ENCODE data around the gene CSHL1.
"Not testable (repeated sequence)": the region's sequence is repeated elsewhere in the genome, so short reads cannot be mapped to it uniquely, and the experiment has no call there.

DNA sequence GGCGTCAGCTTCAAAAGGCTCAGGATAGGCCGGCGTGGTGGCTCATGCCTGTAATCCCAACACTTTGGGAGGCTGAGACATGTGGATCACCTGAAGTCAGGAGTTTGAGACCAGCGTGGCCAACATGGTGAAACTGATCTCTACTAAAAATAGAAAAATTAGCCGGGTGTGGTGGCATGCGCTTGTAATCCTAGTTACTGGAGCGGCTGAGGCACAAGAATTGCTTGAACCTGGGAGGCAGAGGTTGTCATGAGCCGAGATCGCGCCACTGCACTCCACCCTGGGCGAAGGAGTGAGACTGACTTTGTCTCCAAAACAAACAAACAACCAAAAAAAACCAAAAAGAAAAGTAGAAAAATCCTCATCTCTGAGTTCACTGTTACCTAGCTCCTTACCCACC is 25.9 kb downstream of the CSHL1 start:
- not testable (repeated sequence) for TF ChIP-seq EZH2 (IDR thresholded peaks at IDR 0.05; ENCODE audit: borderline replicate concordance, low read length)
- TF ChIP-seq, protein P1, sequence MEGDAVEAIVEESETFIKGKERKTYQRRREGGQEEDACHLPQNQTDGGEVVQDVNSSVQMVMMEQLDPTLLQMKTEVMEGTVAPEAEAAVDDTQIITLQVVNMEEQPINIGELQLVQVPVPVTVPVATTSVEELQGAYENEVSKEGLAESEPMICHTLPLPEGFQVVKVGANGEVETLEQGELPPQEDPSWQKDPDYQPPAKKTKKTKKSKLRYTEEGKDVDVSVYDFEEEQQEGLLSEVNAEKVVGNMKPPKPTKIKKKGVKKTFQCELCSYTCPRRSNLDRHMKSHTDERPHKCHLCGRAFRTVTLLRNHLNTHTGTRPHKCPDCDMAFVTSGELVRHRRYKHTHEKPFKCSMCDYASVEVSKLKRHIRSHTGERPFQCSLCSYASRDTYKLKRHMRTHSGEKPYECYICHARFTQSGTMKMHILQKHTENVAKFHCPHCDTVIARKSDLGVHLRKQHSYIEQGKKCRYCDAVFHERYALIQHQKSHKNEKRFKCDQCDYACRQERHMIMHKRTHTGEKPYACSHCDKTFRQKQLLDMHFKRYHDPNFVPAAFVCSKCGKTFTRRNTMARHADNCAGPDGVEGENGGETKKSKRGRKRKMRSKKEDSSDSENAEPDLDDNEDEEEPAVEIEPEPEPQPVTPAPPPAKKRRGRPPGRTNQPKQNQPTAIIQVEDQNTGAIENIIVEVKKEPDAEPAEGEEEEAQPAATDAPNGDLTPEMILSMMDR (conservative IDR thresholded peaks at IDR 0.05 in 1 of 2, IDR thresholded peaks at IDR 0.05 in 1 of 2; ENCODE audit: extremely low read depth in 1 of 2, insufficient read depth in 1 of 2, low read depth in 1 of 2, low read length in 2 of 2) = not testable (repeated sequence)
